ENCODE results near the gene JAZF1.

JAZF1 gene

GRCh38 chr7:27842851-27843250, 337.7 kb downstream of the JAZF1 start:
- peak in 1 of 58 donors; percentile 29 for DNase-seq

- DNase-seq, result peak in 1 of 58 donors; percentile 24
Measured at GRCh38 chr7:27842094-27842692, 338.4 kb downstream of the JAZF1 start.

GRCh38 chr7:27840760-27841364, 339.7 kb downstream of the JAZF1 start:
- DNase-seq, result peak in 8 of 58 donors; percentile 18 to 46 (median 28)

GRCh38 chr7:27840313-27840712, 340.3 kb downstream of the JAZF1 start:
- DNase-seq, result no peak

- DNase-seq, result no peak
Measured at GRCh38 chr7:27839099-27839498, 341.5 kb downstream of the JAZF1 start.

GRCh38 chr7:27836536-27836935, 344.1 kb downstream of the JAZF1 start:
- DNase-seq, result no peak

GRCh38 chr7:27835376-27835775, 345.2 kb downstream of the JAZF1 start:
- no peak for DNase-seq

GRCh38 chr7:27834179-27834921, 346.2 kb downstream of the JAZF1 start:
- DNase-seq, result peak in 8 of 58 donors; percentile 11 to 60 (median 38)

- no peak for DNase-seq
Measured at GRCh38 chr7:27826357-27826756, 354.2 kb downstream of the JAZF1 start.

GRCh38 chr7:27825891-27826290, 354.7 kb downstream of the JAZF1 start:
- DNase-seq, result no peak

- DNase-seq, result no peak
Measured at GRCh38 chr7:27822245-27822644, 358.4 kb downstream of the JAZF1 start.

- no peak for DNase-seq
Measured at GRCh38 chr7:27812706-27813105, 367.9 kb downstream of the JAZF1 start.

- no peak for DNase-seq
Measured at GRCh38 chr7:27810186-27810585, 370.4 kb downstream of the JAZF1 start.

GRCh38 chr7:27808626-27809025, 372.0 kb downstream of the JAZF1 start:
- no peak for DNase-seq

GRCh38 chr7:27804139-27804538, 376.5 kb downstream of the JAZF1 start:
- DNase-seq, result no peak

GRCh38 chr7:27802999-27803398, 377.6 kb downstream of the JAZF1 start:
- no peak for DNase-seq

- DNase-seq, result no peak
Measured at GRCh38 chr7:27799212-27799611, 381.4 kb downstream of the JAZF1 start.

GRCh38 chr7:27795977-27796376, 384.6 kb downstream of the JAZF1 start:
- DNase-seq, result no peak

- no peak for DNase-seq
Measured at GRCh38 chr7:27793780-27794179, 386.8 kb downstream of the JAZF1 start.

GRCh38 chr7:27788437-27788836, 392.2 kb downstream of the JAZF1 start:
- DNase-seq, result no peak

- DNase-seq, result no peak
Measured at GRCh38 chr7:27784399-27785053, 396.1 kb downstream of the JAZF1 start.

- no peak for DNase-seq
Measured at GRCh38 chr7:27782849-27783248, 397.7 kb downstream of the JAZF1 start.
